Activated B cell treated with CpG ODN at 0.5 μM for 24 hours (primary cell): ENCODE data around the gene ADGRG1. TPM values are rescaled to one million over a fixed set of nuclear protein-coding genes. Genes with fewer than 3 reads are reported as not detected.

ENCODE experiments used
- ATAC-seq: fragments of 200-7000 bp; cut with Tn5 transposase; one replicate; pipeline ENCODE4 v1.10.0; 2021; ENCODE audit warnings: low read depth, mild to moderate bottlenecking, moderate library complexity
- CTCF ChIA-PET: fragments of 350-600 bp; sonication (Branson Sonifier 250); formaldehyde crosslinking; loops from one replicate; lab custom pipeline; 2021; ENCODE audit warnings: antibody characterized with exemption; lab: Charles Lee
- POLR2A ChIA-PET: fragments of 350-600 bp; sonication (Branson Sonifier 250); formaldehyde crosslinking; loops from one replicate; lab custom pipeline; 2021; ENCODE audit warnings: antibody characterized with exemption; lab: Charles Lee
- DNase-seq: peaks from one replicate; pipeline ENCODE4 v3.0.0; 2022
- H3K27ac Mint-ChIP-seq: one replicate; pipeline ENCODE4 v1.8.0; 2020; ENCODE audit warnings: mixed read lengths
- H3K27me3 Mint-ChIP-seq: one replicate; pipeline ENCODE4 v1.8.0; 2021; ENCODE audit warnings: mixed read lengths
- H3K36me3 Mint-ChIP-seq: one replicate; pipeline ENCODE4 v1.8.0; 2021; ENCODE audit warnings: low read depth, mixed read lengths
- H3K4me1 Mint-ChIP-seq: one replicate; pipeline ENCODE4 v1.8.0; 2021; ENCODE audit warnings: mixed read lengths
- H3K4me3 Mint-ChIP-seq: one replicate; pipeline ENCODE4 v1.8.0; 2020; ENCODE audit warnings: mild to moderate bottlenecking, mixed read lengths
- H3K9me3 Mint-ChIP-seq: one replicate; pipeline ENCODE4 v1.8.0; 2020; ENCODE audit warnings: mixed read lengths
- CTCF ChIP-seq: fragments of 200-600 bp; IDR thresholded peaks from one replicate; pipeline ENCODE4 v1.8.0; 2022; ENCODE audit warnings: antibody characterized with exemption, mild to moderate bottlenecking
- intact Hi-C: fragments of 100-400 bp; cut with micrococcal nuclease; formaldehyde crosslinking; loops from one replicate; pipeline ENCODE4 v1.15.1; 2024
- total RNA-seq: library from RNA; stranded (reverse); gene quantifications from 2 replicates; pipeline ENCODE4 v1.2.3, GENCODE V29; 2022

Gene ADGRG1
- 0.13 and 0.15 TPM in 2 replicates for total RNA-seq

GRCh38 chr16:57628008-57628781, at the start of gene ADGRG1:
TSS of gene ADGRG1 (plus strand) at chr16:57628630. CDS start at chr16:57650288, 21,658 bp downstream.
- intact Hi-C loops: no loop called here
- Mint-ChIP-seq H3K27ac (no peak within 1 kb of the TSS), H3K9me3 (no peaks in the 10 kb centered on the region), H3K27me3 (peaks cover 42% of the 10 kb centered on the region), H3K4me3 (no peak within 1 kb of the TSS), H3K4me1 (peaks cover 4% of the 10 kb centered on the region), H3K36me3 (no peaks in the 10 kb centered on the region)
- no peak for TF ChIP-seq CTCF
- ATAC-seq (peak; percentile 52), DNase-seq (no peak)
- ChIA-PET POLR2A (no interaction called here), CTCF (no interaction called here)

GRCh38 chr16:57579361-57579665, 49.1 kb upstream of the ADGRG1 start:
- intact Hi-C loops: no loop called here
- H3K4me1 Mint-ChIP-seq: peaks cover 12% of the 10 kb centered on the region
- H3K4me3 Mint-ChIP-seq: no peak overlapping the region
- DNase-seq (no peak), ATAC-seq (no peak)
- POLR2A ChIA-PET: no interaction called here
- no peaks in the 10 kb centered on the region for H3K9me3 Mint-ChIP-seq
- CTCF ChIA-PET: no interaction called here
- H3K27ac Mint-ChIP-seq: no peak overlapping the region
- no peaks in the 10 kb centered on the region for H3K27me3 Mint-ChIP-seq
- H3K36me3 Mint-ChIP-seq: peaks cover 25% of the 10 kb centered on the region
- TF ChIP-seq CTCF: no peak

GRCh38 chr16:57585051-57585687, 43.3 kb upstream of the ADGRG1 start:
- H3K4me1 Mint-ChIP-seq: no peaks in the 10 kb centered on the region
- intact Hi-C loops: no loop called here
- no peak for DNase-seq
- CTCF ChIA-PET: no interaction called here
- no peak overlapping the region for H3K4me3 Mint-ChIP-seq
- no peaks in the 10 kb centered on the region for H3K27me3 Mint-ChIP-seq
- ATAC-seq: no peak
- POLR2A ChIA-PET: no interaction called here
- no peaks in the 10 kb centered on the region for H3K36me3 Mint-ChIP-seq
- no peak overlapping the region for H3K27ac Mint-ChIP-seq
- no peaks in the 10 kb centered on the region for H3K9me3 Mint-ChIP-seq
- TF ChIP-seq CTCF: no peak

- CTCF ChIA-PET: no interaction called here
- POLR2A ChIA-PET: interaction anchor here (0.6 kb wide), 1 partner anchor 47 kb away, joined by 4 read pairs; no protein-coding TSS in a partner anchor
- intact Hi-C loops: no loop called here
- ATAC-seq: no peak
- no peaks in the 10 kb centered on the region for H3K9me3 Mint-ChIP-seq
- no peaks in the 10 kb centered on the region for H3K36me3 Mint-ChIP-seq
- no peak for TF ChIP-seq CTCF
- no peak overlapping the region for H3K27ac Mint-ChIP-seq
- peaks cover 11% of the 10 kb centered on the region for H3K27me3 Mint-ChIP-seq
- DNase-seq: no peak
- H3K4me3 Mint-ChIP-seq: no peak overlapping the region
- H3K4me1 Mint-ChIP-seq: peaks cover 21% of the 10 kb centered on the region
These were observed 39.6 kb upstream of the ADGRG1 start for GRCh38 chr16:57588831-57589230.

- no peak overlapping the region for H3K27ac Mint-ChIP-seq
- H3K27me3 Mint-ChIP-seq: peaks cover 11% of the 10 kb centered on the region
- no peaks in the 10 kb centered on the region for H3K36me3 Mint-ChIP-seq
- H3K4me3 Mint-ChIP-seq: no peak overlapping the region
- peaks cover 21% of the 10 kb centered on the region for H3K4me1 Mint-ChIP-seq
- H3K9me3 Mint-ChIP-seq: no peaks in the 10 kb centered on the region
- CTCF ChIA-PET: interaction anchor here (1.2 kb wide), 1 partner anchor 146 kb away, joined by 3 read pairs; the partner anchor contains the start of gene KATNB1
- no peak for DNase-seq
- intact Hi-C loops: no loop called here
- POLR2A ChIA-PET: interaction anchor here (0.6 to 0.7 kb wide), 2 partner anchors 48 to 147 kb away, joined by 4 to 6 read pairs; no protein-coding TSS in a partner anchor
- ATAC-seq: no peak
- no peak for TF ChIP-seq CTCF
These were observed 39.1 kb upstream of the ADGRG1 start for GRCh38 chr16:57589374-57589773.
